ENCODE measurements around the gene KRTAP10-3.

KRTAP10-3 gene

GRCh38 chr21:44527156-44527982 is 31.2 kb downstream of the KRTAP10-3 start:
- peak; percentile 54 for DNase-seq

GRCh38 chr21:44526096-44526997 is 32.2 kb downstream of the KRTAP10-3 start:
- DNase-seq = no peak

GRCh38 chr21:44525391-44526095 is 33.1 kb downstream of the KRTAP10-3 start:
- DNase-seq = no peak

GRCh38 chr21:44524414-44525371 is 33.9 kb downstream of the KRTAP10-3 start:
- no peak for DNase-seq

GRCh38 chr21:44523567-44524413 is 34.8 kb downstream of the KRTAP10-3 start:
- no peak for DNase-seq

GRCh38 chr21:44522753-44523204 is 35.8 kb downstream of the KRTAP10-3 start:
- no peak for DNase-seq

GRCh38 chr21:44521928-44522752 is 36.5 kb downstream of the KRTAP10-3 start:
- DNase-seq = peak; percentile 56

GRCh38 chr21:44521301-44521927 is 37.2 kb downstream of the KRTAP10-3 start:
- DNase-seq = peak; percentile 54

- peak; percentile 41 for DNase-seq
These were observed 38.0 kb downstream of the KRTAP10-3 start for GRCh38 chr21:44520326-44521300.

GRCh38 chr21:44519346-44520325 is 39.0 kb downstream of the KRTAP10-3 start:
- DNase-seq = no peak

GRCh38 chr21:44518686-44519085 is 39.9 kb downstream of the KRTAP10-3 start:
- no peak for DNase-seq

GRCh38 chr21:44517175-44517899 is 41.3 kb downstream of the KRTAP10-3 start:
- DNase-seq = no peak

GRCh38 chr21:44516828-44517174 is 41.8 kb downstream of the KRTAP10-3 start:
- DNase-seq = no peak

GRCh38 chr21:44516342-44516741 is 42.3 kb downstream of the KRTAP10-3 start:
- DNase-seq = no peak

GRCh38 chr21:44515359-44516165 is 43.0 kb downstream of the KRTAP10-3 start:
- no peak for DNase-seq

Data from activated effector memory CD4-positive, alpha-beta T cell treated with anti-CD3 and anti-CD28 coated beads, Interleukin-2, amount 50 U/mL, for 16 hours (primary cell).